Measurements from ENCODE around the gene CAPRIN1.
"Not testable (repeated sequence)": the region's sequence is repeated elsewhere in the genome, so short reads cannot be mapped to it uniquely, and the experiment has no call there.

Gene CAPRIN1

DNA sequence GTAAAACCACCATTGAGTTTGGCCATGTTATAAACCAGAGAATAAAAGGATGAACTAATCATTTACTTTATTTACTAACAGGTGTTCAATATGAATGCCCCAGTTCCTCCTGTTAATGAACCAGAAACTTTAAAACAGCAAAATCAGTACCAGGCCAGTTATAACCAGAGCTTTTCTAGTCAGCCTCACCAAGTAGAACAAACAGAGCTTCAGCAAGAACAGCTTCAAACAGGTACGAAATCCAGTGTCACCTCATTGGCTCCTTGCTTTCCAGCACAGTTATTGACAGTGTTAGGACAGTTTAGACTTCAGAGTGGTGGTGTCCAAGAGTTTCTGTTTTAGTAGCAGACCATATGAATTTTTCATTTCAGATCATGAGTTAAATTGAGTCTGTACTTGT, 40.3 kb downstream of the CAPRIN1 start:
- DNase-seq (ENCODE audit: low spot score): no peak

DNA sequence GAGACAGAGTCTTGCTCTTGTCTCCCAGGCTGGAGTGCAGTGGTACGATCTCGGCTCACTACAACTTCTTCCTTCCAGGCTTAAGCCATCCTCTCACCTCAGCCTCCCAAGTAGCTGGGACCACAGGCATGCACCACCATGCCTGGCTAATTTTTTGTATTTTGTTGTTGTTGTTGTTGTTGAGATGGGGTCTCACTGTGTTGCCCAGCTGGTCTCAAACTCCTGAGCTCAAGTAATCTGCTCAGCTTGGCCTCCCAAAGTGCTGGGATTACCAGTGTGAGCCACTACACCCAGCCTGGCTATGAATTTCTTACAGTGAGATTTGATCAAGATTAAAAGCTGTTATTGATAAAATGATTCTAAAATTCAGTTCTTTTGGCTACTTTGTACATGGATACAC, 43.4 kb downstream of the CAPRIN1 start:
- not testable (repeated sequence) for DNase-seq (ENCODE audit: low spot score)

DNA sequence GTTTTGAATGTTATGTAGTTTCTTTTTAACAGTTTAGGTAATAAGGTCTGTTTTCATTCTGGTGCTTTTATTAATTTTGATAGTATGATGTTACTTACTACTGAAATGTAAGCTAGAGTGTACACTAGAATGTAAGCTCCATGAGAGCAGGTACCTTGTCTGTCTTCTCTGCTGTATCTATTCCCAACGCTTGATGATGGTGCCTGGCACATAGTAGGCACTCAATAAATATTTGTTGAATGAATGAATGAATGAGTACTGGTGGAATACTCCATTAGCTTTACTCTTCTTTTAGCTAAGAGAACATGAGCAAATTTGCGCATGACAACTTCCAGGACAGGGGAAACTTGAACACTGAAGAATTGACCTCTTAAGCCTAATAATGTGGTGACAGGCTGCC, 47.3 kb downstream of the CAPRIN1 start:
- DNase-seq (ENCODE audit: low spot score): no peak

DNA sequence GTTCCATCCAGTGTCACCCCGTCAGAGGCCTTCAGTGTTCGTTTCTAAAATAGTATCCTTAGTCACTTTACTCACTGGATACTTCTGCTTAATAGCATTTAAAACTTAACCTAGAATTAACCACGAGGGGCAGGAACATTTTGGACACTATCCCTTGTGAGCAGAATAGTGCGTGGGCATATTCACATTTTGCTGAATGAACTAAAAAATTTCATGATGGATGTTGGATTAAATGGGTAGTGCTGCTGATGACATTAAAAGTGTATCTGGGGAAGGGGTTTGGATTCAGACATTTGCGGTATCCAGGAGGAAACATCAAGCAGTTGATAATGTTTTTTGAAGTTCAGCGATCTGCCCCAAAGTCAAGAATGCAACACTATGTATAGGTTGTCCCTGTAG, 53.1 kb downstream of the CAPRIN1 start:
- no peak for DNase-seq (ENCODE audit: low spot score)

DNA sequence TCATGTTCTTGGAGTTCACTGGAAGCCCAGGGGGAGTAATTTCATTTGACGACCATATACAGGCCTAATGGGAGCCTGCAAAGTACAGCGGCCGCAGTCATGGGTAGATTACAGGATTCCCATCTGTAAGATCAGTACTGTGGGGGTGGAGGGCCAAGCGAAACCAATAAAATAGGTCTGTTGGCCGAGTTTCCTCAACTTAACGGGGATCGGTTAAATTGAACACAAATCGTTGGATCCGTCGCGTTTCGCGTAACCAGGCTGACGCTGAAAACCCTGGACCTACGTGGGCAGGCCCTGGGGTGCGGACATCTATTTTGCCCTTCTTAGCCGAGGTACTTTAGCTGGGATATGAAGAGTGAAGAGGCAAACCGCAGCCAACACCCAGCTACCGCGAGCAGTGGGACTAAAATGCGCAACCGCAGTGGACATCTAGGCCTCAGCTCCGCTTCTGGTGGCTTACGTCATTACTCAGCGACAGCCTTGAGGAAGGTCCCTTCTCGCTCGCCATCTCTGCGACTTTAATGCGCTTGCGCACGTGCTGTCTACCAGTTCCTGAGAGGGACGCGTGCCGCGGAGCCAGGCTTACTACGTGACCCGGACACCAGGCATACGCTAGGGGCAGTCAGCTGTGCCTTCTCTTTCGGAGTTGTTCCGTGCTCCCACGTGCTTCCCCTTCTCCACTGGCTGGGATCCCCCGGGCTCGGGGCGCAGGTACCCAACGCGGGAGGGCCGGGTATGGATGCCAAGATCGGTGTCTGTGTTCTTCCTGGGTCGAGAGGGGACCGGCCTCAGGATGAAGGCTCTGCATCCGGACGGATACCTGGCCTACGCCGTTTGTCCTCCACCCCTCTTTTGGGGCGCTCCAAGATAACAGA, 53.8 kb downstream of the CAPRIN1 start, which contains the start of gene NAT10:
TSS of gene NAT10 (plus strand) at position 551 of the 878 bp plus-strand sequence. CDS start 2,597 bp downstream, outside the sequence.
- DNase-seq (ENCODE audit: low spot score): peak; percentile 98

DNA sequence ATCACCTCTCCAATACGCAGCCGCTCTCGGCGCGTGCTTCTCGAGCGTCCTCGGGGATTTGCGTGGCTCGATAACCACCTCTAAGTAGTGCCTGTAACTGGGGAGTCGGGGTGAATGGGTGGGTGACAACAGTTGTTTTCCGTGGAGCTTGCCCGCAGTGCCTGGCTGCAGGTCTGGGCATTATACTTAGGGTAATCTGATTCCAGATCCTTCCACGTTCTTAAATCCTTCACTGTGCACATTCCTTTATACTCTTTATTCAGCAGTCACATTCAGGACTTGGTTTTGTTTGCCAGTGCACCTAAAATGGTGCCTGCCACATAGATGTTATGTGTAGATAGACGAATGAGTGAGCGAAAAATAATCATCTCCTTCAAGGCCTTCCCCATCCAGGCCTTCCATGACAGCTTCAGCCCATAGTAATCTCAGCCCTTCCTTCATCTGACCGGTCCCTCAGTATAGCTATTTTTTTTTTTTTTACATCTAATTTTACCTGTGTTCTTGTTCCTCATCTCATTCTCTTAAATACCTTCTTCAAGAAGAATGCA, 54.5 kb downstream of the CAPRIN1 start:
- DNase-seq (ENCODE audit: low spot score): no peak

DNA sequence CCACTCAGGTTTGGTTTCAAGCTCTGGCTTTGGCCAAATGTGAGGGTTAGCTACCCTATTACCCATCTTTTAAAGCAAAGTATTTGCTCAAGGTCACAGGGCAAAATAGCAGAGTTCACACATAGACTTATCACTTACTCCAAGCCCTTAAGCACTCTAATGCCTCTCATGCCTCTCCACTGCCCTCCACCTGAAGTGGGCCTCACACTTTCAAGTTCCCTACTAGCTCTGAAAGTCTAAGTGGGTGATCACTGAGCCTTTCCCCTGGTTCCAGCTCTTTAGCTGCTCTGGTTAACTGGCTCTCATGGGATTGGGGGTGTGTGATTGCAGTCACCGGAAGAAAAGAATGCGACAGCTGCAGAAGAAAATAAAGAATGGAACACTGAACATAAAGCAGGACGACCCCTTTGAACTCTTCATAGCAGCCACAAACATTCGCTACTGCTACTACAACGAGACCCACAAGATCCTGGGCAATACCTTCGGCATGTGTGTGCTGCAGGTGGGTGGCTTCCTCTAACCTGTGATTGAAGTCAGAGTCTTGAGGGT, 60.3 kb downstream of the CAPRIN1 start:
- no peak for DNase-seq (ENCODE audit: low spot score)

DNA sequence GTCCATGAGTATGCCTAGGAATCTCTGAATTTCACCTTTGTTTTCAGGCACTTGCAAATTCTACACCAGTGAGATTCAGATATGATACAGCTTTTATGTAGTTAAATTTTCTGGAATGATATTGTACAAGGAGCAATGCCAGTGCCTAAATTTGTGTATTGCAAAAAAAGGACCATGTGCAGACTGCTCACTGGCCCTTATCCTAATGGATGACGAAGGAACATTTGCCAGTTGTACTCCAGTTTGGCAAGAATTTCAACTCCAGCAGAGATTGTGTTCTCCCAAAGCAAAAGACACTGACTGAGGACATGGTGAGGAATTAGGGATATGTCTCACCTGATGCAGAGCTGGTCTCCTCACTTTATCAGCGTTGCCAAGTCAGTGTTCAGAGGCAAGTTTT, 62.5 kb downstream of the CAPRIN1 start:
- no peak for DNase-seq (ENCODE audit: low spot score)

DNA sequence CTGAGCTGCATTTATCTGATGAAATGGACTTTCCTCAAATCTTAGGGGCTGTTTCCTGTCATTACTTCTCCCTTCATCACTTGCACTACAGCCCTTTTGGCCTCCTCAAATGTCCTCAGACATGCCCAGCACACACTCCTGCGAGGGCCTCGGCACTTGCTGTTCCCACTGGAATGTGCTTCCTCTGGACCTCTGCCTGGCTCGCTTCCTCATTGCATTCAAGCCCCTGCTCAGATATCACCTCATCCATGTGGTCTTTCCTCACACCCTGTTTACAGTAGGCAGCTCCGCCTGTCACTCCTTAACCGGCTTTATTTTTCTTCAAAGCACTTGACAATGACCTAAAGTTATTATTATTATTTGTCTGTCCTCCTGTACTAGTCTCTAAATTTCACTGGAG, 62.9 kb downstream of the CAPRIN1 start:
- DNase-seq (ENCODE audit: low spot score): no peak

DNA sequence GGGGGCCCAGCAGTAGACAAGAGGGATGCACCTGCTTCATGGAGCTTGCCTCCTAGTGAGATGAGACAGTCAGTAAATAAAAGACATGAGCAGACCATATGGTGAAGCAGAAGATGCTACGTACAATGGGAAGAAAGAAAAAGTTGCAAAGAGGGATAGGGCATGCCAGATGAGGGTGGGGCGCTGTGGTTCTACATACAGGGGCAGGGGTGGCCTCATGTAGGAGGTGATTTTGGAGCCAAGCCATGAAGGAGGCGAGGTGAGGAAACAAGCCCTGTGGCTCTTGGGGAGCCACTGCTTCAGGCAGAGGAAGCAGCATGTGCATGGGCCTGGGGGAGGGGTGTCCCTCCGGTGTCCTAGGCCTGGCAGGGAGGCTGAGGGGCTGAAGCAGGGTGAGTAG, 69.1 kb downstream of the CAPRIN1 start:
- DNase-seq (ENCODE audit: low spot score): no peak

DNA sequence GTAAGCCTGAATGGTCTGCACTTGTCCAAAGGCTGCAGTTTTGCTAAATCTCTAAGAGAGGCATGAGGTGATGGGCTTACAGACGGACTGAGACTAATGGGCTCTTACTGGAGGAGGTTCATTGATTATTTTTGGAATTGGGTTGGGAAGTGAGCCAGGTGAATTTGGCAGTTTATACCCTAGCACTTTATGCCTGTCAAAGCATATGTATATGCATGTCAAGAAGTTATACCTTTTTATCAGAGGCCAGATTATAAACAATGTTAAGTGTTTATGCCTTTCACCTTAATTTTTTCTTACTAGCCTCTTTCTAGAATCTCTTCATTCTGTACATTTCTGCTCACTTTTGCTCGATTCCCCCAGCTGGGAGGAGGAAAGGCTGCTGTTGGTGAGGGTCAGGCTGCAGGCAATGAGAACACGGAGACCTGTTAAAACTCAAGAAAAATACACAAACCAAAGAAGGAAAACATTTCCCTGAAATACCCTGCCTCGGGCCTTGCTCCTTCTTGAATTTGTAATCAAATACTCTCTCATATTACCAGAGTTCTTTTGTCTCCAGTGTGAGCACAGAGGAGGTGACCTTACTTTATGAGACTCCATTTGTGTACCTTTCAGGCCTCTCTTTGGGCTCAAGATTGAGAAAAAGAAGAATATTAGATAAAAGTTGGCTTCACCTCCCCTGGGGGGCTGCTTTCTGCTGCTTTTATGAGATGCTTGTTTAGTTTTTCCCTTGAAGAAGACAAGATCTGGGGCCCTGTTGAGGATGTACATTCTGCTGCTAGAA, 73.5 kb downstream of the CAPRIN1 start:
- DNase-seq (ENCODE audit: low spot score): no peak

DNA sequence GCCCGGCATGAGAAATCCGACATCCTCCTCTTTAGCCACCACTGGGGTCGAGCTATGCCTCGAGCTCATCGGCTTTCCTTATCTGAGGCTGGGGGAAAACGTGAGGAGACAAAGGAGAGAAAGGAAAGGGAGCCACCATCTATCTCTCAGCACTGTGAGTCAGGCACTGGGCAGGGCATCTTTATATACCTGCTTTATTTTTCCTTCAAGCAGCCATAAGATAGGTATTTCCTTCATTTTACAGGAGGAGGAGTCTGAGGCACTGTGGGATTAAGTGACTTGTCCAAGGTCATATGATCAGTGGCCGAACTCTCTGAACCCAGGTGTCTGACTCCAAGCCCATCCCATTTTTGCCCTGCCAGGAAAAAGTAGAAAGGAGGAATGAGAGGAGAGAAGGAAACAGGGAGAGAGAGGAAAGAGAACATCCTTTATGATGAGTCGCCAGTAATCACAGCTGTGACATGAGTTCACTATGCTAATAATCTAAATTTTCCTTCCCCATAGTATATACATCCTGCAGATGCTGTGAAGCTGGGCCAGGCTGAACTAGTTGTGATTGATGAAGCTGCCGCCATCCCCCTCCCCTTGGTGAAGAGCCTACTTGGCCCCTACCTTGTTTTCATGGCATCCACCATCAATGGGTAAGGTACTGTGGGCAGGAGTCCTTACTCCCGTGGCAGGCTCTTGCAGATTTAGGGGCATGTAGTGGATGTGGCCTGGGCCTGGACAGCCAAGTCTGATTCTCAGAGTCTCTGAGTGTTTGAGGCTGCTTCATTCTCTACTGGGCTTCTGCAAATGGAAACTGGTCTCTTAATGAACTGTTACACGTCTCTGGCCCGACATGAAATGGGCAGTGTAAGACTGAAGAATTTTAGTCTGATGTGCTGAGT, 75.7 kb downstream of the CAPRIN1 start:
- DNase-seq (ENCODE audit: low spot score): no peak

DNA sequence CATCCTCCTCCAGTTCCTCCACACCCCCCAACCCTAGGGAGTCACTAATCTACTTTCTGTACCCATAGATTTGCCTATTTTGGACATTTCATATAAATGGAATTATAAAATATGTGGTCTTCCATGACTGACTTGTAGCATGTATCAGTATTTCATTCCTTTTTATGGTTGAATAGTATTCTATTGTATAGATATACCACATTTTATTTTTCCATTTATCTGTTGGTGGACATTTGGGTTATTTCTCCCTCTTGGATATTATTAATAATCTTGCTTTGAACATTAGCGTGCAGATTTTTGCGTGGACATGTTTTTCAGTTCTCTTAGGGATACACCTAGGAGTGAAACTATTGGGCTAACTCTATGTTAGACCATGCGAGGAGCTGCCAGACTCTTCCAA, 77.3 kb downstream of the CAPRIN1 start:
- no peak for DNase-seq (ENCODE audit: low spot score)

DNA sequence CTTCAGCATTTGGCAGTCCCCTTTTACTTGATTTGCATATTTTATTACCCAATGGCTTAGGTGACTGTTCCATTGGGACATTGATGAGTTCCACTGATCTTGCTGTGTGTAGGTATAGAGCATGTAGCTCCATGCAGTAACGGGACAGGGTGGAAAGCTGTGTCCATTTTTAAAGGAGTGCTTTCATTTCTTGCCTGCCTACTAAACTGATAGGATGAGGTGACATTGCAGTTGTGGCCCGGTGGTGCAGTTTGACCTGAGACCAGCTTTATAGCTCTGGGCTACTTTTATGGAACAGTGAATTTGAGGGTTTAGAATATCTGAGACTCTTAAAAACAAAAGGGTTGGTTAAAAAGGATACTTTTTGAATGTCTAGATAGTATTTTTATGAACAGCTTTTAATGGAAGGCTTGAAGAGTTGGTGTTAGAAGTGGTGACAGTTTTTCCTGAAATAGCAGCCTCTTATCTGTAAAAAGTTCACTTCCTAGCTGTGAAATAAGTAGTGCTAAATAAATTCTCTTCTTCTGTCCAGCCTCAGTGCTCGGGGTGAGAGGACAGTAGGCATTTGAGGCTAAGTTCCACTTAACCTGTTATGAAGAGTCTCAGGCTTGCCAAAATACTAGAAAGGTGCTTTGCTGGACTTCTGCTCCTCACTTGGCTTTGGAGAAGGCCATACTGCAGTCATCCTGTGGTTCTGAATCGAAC, 80.9 kb downstream of the CAPRIN1 start:
- no peak for DNase-seq (ENCODE audit: low spot score)

DNA sequence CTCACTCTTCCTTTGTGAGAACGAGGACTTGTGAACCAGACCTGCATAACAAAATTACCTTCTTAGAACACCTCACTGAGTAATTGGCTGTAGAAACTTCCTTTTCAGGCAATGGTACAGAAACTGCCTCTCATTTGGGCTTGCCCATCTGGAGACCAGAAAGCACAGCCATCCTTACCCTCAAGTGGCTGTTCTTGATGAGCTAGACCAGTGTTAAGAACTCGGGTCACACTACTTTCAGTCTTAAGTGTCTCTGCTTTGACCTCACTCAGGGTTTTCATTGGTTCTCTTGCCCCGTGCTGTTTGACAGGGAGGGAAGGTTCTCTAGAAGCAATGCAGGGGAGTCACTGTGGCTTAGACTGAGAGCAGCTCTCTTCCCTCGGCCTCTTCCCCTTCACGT, 83.2 kb downstream of the CAPRIN1 start:
- no peak for DNase-seq (ENCODE audit: low spot score)

DNA sequence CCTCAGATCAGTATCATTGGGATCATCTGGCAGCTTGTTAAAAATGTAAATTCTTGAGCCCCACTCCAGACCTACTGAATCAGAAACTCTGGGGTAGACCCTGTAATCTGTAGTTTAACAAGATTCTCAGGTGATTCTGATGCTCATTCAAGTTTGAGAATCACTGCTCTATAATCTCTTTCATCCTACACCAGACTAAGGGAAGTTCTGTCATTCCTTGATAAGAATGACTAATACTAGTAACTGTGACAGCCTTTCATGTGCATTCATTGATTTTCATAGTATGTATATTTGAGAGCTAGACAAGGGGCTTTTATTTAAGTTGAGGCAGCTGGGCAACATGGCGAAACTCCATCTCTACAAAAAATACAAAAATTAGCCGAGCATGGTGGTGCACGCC, 83.9 kb downstream of the CAPRIN1 start:
- DNase-seq (ENCODE audit: low spot score): no peak

DNA sequence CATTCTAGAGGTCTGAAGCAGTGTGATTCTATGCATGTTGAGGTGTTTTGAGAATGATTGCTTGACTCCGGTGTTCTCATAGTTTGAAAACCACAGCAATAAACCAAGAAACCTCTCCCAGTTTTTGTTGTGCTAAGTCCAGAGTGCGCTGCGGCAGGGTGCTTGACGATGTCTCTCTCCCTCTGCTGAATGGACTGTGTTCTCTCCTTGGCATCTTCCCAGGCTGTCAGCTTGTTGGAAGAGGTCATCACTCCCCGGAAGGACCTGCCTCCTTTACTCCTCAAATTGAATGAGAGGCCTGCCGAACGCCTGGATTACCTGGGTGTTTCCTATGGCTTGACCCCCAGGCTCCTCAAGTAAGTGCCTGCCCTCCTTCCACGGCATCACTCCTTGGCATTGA, 84.9 kb downstream of the CAPRIN1 start:
- DNase-seq (ENCODE audit: low spot score): no peak

DNA sequence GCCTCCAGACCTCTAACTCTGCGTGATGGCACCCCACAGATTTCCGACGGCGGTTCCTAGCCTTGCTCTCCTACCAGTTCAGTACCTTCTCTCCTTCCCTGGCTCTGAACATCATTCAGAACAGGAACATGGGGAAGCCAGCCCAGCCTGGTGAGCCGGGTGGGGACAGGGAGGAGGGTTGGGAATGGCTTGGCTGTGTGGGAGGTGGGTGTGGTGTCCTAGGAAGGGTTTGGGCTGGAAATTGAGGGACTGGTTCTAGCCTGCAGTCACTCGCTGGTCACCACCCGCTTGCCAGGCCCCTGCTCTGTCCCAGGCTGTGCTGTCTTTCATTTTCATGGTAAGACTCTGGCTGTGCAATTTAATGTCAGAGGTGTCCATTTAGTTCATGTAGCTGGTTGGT, 87.8 kb downstream of the CAPRIN1 start:
- DNase-seq (ENCODE audit: low spot score): no peak

DNA sequence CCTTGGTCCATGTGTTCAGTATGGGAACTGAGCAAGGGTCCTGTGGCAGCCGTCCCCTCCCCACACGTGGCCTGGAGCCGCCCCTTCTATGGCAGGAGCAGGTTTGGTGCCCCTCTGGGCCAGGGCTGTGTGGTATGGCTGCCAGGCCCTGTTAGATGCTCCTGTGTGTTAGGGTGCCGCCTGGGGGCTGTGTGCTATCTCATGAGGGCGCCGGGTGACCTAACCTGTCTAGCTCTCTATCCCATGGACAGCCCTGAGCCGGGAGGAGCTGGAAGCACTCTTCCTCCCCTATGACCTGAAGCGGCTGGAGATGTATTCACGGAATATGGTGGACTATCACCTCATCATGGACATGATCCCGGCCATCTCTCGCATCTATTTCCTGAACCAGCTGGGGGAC, 88.6 kb downstream of the CAPRIN1 start:
- DNase-seq (ENCODE audit: low spot score): no peak

DNA sequence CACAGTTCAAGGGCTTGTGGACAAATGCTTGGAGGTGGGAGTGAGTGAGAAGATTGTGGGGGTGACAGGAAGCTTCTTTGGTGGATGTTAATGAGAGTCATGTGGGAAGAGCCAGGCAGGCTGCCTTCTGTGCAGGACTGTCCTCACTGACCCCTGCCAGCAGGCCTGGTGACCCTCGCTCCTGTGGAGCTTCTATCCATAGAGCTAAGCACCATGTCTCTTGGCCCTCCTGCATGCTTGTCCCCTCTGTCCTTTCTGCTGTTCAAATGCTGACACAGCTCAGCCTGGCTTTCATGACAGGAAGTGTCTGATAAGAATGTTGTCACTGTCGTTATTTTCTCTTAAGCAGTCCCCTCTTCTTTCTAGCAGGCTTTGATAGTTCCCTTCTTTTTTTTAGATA, 91.5 kb downstream of the CAPRIN1 start:
- no peak for DNase-seq (ENCODE audit: low spot score)

DNA sequence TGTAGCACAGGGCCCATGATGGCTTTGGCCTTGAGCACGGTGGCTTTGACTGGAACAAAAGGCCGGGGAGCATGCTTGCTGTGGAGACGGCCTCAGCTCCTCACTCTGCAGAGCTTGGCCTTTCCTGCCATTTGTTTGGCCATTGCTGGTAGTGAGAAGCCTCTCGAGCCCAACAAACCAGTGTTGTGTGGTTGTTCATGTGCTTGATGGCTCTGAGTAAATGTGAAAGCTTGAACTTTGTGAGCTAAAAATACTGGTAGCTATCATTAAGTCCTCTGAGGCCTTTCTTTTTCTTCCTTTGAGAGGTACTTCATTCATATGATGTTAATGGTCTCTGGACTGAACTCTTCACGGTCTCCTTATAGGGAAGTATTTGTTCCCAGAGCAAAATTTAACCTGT, 93.5 kb downstream of the CAPRIN1 start:
- DNase-seq (ENCODE audit: low spot score): no peak
